DMS153 treated with DMSO at 0.1 percent for 48 hours (cell line): ENCODE data around the gene TAS2R50.
"Not testable (repeated sequence)": the region's sequence is repeated elsewhere in the genome, so short reads cannot be mapped to it uniquely, and the experiment has no call there.

ENCODE experiments used
- DNase-seq: peaks from one replicate; lab custom pipeline; 2025; ENCODE audit not compliant: unreplicated experiment; lab: John Stamatoyannopoulos, UW

Gene TAS2R50, protein sequence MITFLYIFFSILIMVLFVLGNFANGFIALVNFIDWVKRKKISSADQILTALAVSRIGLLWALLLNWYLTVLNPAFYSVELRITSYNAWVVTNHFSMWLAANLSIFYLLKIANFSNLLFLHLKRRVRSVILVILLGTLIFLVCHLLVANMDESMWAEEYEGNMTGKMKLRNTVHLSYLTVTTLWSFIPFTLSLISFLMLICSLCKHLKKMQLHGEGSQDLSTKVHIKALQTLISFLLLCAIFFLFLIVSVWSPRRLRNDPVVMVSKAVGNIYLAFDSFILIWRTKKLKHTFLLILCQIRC

DNA sequence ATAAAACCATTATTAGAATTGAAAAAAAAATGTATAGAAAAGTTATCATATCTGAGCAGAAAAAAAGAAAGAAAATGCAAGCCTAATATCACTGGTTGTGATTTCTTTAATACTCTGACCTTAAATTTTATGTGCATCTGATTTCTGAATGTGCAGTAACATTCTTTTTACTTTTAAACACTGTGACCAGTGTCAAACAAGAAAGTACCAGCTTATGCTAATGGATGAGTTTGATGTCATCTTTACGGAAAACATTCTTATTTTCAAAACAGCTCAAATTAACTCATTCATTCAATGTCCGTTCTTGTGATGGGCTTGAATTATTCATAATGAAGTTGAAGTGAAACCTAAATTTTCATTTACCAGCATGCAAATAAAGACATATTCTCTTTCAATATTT lies at the start of gene TAS2R50:
TAS2R50 (minus strand) TSS at position 101 of the 400 bp plus-strand sequence; CDS start at position 49, 52 bp downstream.
- no peak for DNase-seq

DNA sequence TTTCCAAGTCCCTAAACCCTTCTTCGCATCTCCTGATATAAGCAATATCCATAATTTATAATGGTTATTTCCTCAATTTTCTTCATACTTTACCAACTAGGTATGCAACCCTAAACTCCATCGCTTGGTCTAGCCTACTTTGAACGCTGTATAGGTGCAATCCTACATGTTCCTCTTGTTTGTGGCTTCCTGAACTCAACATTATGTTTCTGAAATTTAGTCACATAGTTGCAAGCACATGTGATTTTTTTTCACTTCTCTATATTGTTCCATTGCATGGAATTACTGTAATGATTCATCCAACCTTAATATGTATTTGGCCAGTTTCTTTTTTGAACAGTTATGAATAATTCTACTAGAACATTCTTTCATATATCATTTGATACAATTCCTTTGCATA lies 47.2 kb upstream of the TAS2R50 start:
- not testable (repeated sequence) for DNase-seq

DNA sequence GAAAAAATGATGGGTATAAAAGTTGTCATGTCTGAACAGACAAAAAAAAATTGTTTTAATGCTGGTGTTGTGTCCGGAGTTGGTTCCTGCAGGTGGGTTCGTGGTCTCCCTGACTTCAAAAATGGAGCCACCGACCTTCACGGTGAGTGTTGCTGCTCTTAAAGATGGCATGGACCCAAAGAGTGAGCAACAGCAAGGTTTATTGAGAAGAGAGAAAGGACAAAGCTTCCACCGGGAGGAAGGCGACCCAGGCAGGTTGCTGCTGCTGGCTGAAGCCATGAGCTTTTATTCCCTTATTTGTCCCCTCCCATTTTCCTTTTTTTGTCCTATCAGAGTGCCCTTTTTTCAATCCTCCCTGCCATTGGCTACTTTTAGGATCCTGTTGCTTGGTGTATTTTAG lies 44.6 kb upstream of the TAS2R50 start, which contains the start of gene TAS2R31:
TAS2R31 (minus strand) TSS at position 101 of the 400 bp plus-strand sequence; CDS start at position 29, 72 bp downstream.
- DNase-seq = no peak

DNA sequence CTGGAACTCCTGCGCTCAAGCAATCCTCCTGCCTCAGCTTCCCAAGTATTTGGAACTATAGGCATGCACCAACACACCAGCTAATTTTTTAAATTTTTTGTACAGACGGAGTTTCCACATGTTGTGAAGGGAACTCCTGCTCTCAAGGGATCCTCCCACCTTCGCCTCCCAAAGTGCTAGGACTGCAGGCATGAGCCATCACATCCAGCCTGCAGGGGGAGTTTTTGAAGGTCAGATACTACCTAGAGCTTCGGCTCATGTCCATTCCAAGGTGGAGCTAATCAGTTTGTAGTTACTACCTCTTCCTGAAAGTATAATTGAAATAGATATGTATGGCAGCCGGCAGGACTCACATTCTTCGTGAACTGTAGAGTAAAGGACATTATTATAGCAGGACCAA lies 39.4 kb upstream of the TAS2R50 start:
- DNase-seq = no peak

DNA sequence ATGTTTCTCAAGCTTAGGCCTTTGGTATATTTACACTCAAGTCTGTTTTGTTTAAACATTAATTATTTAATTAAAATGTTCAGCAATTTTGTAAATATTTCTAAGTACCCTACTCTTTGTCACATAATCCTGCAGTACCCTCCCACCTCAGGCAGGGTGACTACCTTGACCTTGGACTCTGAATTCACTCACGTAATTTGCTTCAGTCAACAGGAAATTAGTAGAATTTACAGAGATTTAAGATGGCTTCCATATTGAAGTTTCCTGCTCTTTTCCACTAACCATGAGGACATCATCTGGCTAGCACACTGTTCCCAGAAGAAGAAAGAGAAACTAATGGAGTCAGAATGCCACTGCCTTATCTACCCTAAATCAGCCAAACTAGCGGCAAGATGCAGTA lies 36.7 kb upstream of the TAS2R50 start:
- DNase-seq = no peak

DNA sequence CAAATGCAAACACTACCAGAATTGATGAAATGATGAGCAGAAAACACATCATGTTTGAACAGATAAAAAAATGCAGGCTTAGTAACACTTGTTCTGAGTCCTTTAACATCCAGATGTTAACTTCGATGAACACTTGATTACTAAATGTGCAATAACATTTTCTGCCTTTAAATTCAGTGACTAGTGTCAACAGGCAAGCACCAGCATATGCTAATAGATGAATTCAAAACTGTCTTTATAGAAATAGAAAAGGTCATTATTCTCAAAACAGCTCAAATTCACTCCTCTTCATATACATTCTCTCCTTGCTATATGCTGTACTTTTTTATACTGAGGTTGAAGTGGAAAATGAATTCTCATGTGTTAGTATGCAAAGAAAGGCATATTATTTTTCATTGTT lies 35.8 kb upstream of the TAS2R50 start, which contains the start of gene TAS2R19:
TAS2R19 (minus strand) TSS at position 101 of the 400 bp plus-strand sequence; CDS start at position 52, 49 bp downstream.
- no peak for DNase-seq

DNA sequence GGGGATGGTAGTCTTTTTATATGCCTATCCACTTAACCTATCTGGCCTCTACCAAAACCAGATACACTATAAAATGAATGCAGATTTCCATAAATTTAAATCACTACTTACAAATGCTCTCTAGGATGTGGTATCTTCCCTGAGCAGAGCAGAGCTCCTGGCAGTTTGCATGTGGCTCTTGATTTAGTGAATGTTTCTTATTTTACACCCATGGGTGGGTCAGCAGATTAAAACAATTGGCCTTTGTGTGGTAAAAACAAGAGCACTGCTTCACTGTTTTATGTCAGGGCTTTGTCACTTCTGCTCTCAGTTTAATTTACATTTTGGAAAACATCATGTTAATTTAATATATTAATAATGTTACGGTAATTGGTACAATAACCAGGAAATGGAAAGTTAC lies 30.2 kb upstream of the TAS2R50 start:
- DNase-seq = no peak

DNA sequence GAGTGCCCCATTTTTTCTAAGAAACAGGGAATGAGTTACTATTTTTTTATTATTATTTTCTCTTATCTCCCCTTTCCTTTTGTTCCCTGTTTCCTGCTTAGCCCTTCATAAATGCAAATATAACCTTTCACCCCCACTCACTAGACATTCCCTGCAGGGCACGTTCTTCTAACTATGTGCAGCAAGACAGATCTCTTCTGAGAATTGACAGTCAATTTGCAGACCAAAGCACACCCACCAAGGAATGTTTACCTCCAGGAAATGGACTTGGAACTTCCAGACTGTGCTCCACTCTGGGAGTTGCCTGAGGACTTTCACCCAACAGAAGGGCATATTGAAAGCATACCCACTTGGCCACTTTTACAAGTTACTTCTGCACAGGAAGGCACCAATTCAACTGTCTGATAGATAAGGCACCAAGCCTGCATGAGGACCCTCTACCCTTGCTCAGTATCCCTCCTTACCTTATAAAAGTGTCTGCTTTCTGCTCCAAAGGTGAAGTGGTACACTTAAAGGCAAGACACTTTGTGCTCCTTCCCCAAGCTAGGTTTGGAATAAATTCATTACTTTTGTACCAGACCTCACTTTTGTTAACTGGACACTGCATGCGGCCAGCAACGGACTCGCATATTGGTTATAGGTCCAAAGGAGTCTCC lies 29.2 kb upstream of the TAS2R50 start:
- DNase-seq = no peak

DNA sequence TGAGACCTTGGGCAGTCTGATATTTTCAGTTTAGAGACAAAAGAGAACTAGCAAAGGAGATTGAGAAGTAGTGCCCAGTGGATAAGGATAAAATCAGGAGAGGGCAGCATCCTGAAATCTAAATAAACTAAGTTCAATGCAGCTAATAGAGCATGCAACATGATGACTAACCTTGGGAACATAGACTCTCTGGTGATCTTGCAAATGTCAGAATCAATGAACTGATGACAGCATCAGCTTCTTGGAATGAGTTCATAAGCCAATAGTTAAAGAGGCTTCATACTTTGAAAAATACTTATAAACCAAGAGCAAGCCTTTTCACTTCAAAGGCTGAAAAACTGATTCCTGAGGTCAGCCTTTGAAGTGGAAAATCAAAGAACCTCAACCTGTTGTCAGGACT lies 27.5 kb upstream of the TAS2R50 start:
- no peak for DNase-seq

DNA sequence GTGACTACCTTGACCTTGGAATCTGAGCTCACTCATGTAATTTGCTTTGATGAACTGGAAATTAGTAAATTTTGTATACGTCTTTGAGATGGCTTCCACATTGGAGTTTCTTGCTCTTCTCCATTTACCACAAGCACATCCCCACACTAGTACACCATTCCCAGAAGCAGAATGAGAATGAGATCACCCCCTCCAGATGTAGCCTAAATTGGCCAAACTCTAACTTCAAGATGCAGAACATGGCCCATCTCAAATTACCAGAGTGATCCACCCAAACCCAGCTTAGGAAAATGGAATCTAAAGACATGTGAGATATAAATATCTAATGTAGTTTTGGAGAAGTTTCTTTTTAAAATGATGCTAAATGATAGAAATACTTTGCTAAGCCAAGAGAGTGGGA lies 20.9 kb upstream of the TAS2R50 start:
- no peak for DNase-seq

DNA sequence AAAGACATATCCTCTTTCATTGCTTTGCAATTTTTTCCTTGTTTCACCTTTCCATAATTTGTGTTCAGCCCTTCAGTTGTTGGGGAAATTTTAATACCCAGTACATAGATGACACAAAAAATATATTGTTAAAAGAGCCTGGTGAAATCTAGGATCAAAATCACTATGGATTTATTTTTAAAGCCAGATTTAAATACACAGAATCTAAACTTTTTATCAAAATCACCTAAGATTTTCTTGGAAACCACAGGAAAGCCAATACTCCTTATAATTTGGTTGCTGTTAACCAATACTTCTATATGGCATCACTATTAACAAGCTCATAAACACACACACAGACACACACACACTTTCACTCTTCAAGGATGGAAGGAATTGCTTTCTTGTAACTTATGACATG lies 11.5 kb upstream of the TAS2R50 start, which contains the start of gene TAS2R20:
TAS2R20 (minus strand) TSS at position 101 of the 400 bp plus-strand sequence. CDS start 429 bp downstream, outside the sequence.
- no peak for DNase-seq

DNA sequence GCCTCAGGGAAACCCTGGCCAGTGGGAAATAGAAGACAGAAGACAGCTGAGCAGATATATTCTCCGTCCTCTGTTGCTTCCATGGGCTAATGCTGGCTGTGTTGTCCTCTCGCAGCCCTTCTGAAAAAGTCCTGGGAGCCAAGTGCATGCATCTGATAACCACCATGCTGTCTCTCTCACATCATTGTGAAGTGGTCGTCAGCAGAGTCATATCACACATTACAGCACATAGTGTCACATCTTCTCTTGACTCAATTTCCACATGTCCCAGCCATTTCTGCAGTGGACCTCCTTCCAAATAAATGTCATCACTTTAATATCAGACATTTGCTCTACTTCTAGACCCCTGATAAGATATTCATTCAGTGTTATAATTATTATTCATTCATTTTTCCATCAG lies 7.6 kb upstream of the TAS2R50 start:
- no peak for DNase-seq

DNA sequence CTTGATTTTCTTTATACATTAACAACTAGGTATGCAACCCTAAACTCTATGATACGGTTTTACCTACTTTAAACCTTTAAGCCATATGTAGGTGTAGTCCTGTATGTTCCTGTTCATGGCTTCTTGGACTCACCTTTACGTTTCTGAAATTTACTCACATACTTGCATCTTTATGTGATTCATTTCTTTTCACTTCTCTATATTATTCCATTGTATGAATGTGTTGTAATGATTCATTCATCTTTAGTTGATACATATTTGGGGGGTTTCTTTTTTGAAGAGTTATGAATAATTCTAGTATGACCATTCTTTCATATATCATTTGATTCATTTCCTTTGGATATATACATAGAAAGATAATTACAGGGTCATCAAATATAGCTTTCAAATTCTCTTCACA lies 2.4 kb upstream of the TAS2R50 start:
- no peak for DNase-seq

DNA sequence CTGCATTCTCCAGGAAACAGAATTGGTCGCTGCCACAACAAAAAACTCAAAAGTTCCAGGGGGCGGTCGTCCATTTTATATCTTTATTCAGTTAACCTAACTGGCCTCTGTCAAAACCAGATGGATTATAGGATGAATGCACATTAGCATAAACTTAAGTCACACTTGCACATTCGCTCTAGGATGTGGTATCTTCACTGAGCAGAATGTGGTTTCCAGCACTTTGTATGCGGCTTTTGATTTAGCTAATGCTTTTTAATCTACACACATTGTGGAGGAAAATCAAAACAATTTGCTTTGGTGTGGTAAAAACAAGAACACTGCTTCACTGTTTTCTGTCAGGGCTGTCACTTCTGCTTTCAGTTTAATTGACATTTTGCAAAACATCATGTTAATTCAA lies 4.5 kb downstream of the TAS2R50 start:
- DNase-seq = no peak

DNA sequence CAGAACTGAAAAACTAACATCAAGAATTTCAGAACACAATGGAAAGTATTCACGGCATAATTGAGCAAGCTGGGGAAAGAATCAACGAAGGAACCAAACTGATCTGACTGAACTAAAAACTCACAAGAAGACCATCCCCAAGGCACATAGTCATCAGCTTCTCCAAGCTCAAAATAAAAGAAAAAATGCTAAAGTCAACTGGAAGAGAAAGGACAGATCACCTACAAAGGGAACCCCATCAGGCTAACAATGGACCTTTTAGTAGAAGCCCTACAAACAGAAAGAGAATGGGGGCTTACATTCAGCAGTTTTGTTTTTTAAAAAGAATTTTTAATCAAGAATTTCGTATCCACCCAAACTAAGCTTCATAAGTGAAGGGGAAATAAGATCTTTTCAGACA lies 11.7 kb downstream of the TAS2R50 start:
- DNase-seq = no peak

DNA sequence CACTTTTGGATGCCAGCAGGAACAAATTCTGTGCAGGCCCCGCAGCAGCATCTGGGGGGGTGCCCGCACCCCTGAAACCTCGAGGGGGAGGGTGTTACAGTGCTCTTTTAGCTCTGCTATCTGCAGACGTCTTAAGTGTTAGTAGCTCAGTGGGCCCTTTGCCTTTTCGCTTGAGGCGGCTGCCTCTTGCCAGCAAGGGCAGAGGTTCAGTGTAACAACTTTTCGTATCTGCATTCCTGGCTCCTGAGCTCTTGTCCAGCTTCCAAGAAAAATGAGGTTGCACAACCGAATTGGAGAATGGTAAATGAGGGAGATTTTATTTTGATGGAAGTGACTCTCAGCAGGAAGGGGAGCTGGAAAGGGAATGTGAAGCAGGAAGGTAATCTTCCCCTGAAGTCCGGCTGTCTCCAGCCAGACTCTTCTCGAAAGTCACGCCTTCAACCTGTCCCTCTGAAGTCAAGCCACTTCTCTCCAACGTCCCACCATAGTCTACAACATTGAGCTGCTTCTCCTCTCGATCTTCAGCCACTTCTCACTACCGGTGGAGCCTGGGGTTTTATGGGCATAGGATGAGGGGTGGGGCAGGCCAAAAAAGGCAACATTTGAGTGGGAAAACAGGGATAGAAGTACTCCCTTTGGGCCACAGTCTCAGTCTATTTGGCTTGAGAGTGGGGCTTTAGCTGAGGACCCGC lies 17.8 kb downstream of the TAS2R50 start:
- DNase-seq = no peak

DNA sequence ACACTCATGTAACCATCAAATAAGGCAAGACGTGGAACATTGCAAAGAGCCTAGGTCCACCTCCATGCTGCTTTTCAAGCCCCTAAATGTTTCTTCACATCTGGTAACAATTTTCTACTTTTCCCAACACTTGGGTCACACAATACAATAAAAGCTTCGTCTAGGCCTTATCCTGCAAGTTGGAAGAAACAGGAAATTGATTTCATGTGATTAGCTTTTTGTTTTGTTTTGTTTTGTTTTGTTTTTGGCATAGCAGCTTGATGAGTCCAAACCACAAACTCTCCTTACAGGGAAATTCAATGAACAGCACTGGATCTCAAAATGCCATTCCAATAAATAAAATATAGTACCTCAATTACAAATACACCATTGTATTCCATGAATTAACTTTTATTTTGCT lies 19.3 kb downstream of the TAS2R50 start:
- DNase-seq = no peak

DNA sequence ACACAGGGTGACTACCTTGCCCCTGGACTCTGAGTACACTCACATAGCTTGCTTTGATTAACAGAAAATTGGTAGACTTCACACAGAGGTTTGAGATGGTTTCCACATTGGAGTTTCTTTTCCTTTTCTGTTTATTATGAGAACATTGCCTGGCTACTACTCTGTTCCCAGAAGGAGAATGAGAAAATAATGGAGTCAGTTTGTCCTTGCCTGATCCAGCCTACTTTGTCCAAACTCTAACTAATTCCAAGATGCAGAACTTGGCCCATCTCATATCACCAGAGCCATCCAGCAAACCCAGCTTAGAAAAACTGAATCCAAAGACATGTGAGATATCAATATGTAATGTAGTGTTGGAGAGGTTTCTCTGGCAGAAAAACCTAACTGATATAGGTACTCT lies 20.4 kb downstream of the TAS2R50 start:
- no peak for DNase-seq

DNA sequence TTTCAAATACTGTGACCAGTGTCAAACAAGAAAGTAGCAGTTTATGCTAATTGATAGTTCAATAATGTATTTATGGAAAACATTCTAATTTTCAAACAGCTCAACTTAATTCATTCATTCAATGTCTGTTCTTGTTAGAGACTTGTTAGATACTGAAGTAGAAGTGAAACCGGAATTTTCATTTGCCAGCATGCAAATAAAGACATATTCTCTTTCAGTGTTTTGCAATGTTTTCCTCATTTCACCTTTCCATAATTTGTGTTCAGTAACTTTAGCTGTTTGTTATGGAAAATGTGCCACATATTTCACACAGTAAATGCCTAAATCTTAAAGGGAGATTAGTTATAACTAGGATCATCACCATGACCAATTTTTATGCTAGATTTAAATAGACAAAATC lies 21.2 kb downstream of the TAS2R50 start:
- DNase-seq = no peak

DNA sequence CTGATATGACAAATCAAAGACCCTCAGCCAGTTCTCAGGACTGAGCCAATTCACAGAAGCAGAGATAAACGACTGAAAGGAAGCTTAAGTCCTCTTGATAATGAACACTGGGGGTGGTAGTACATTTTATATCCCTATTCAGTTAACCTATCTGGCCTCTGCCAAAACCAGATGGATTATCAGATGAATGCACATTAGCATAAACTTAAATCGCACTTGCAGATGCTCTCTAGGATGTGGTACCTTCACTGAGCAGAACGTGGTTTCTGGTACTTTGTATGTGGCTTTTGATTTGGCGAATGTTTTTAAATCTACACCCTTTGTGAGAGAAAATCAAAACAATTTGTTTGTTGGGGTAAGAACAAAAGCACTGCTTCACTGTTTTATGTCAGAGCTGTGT lies 26.5 kb downstream of the TAS2R50 start:
- no peak for DNase-seq

DNA sequence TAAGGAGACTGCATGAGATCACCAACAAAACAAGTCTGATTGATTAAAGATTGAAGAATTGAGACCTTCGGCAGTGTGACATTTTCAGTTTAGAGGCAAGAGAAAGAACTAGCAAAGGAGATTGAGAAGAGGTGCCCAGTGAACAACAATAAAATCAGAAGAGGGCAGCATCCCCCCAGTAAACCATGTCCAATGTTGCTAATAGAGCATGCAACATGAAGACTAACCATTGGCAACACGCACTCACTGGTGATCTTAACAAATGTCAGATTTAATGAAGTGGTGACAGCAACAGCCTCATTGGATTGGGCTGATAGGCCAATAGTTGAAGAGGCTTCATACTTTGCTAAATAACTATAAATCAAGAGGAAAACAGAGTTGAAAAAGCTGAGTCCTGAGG lies 26.9 kb downstream of the TAS2R50 start:
- no peak for DNase-seq

DNA sequence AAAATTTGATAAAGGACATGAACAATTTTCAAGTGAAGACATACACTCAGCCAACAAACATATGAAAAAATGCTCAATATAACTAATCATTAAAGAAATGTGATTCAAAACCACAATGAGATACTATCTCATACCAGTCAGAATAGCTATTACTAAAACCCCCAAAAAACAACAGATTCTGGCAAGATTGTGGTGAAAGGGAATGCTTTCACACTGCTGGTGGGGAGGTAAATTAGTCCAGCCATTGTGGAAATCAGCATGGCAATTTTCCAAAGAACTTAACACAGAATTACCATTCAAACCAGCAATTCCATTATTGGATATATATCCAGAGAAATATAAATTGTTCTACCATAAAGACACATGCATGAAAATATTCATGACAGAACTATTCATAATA lies 29.0 kb downstream of the TAS2R50 start:
- no peak for DNase-seq
